ENCODE measurements around the gene MKS1.

Gene MKS1

DNA sequence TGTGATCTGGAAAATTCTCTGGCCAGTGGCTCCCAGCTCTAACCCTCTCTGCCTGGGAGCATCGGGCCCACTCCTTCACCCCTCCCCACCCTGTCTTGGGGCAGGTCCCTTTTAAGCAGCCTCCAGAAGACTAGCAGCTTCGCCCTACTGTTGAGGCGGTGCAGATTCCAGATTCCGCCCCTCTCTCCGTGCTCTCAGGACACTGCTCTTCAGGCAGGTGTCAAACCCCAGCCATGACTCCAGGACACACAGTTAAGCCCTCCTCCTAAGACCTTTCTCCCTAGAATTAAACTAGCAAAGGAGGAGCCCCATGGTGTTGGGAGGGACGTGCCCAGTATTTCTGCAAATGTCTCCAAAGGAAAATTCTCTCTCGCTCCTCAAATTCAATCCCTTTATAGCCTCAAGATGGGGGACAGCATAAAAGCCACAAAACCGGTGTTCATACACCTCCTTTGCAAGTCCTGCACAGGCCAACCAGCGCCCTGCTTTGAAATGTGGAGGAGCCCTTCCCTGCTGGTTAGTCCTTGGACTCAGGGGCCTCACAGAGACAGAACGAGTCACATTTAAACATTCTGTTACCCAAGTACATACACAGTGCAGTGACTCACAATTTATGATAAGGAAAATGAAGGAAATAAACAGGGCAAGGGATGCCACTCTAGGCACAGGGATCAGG lies 26.5 kb upstream of the MKS1 start:
- DNase-seq (ENCODE audit: insufficient read length, low spot score) (no peak), FAIRE-seq (no peak)

DNA sequence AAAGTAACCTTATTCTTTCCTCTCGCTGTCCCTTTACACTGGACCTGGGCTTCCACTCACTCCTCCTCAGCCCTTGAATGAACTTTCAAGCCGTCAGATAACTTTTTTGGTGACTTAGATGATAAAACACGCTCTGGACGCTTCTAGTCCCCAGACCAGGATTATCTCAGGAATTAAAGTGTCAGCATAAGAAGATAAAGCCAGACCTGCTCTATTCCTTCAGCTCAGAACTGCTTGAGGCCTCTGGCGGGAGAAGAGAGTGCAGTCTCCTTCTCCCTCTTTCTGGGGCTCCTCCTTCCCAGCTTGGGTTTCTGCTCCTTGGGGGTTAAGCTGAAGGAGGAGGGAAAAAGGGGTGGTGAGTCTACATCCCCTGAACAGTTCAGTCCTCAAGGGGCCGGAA lies 25.9 kb upstream of the MKS1 start:
- FAIRE-seq (no peak), DNase-seq (ENCODE audit: insufficient read length, low spot score) (no peak)

DNA sequence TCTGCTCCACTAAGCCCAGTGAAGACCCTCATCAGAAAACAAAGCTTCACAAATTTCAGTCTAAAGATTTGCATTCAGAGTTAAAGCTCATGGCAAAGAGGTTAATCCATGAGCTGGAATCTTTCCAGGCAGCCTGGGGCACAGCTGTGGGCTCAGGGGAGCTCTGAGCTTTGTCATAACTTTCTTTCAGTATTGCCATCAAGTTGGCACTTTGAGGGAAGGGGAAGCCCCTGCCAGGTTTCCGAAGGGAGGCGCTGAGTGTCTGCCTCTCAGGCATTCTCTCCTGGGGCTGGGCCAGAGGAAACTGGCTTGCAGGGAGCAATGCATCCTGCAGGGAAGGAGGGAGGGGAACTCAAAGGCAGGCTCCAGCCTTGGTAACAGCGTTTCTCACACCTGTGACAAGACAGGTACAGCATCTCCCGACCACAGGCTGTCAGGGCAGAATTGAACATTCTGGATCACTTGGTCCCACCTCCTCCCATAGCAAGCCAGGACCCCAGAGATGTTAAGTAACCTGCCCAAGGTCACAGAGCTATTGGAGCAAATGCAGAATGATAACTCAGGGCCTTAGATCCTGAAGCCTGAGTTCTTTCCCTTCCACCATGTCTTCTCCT lies 23.2 kb upstream of the MKS1 start:
- FAIRE-seq, result peak; percentile 69
- no peak for DNase-seq (ENCODE audit: insufficient read length, low spot score)

DNA sequence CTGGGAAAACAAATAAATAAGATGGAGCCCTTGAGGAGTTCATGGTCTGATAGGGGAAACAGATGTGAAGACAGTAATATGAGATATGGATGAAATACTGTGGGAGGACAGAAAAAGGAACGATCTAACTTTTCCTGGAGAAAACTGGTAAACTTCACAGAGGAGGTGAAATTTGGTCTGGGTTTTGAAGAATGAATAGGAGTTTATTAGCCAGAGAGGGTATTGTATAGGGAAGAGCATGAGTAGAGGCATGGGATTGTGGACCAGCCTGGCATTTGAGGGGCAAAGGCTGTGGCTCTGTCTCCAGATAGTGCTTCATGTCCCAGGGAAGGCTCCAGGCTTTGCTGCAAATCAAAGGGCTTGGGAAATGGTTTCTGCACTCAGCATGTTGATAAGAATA lies 20.9 kb upstream of the MKS1 start:
- DNase-seq (ENCODE audit: insufficient read length, low spot score) (no peak), FAIRE-seq (no peak)

DNA sequence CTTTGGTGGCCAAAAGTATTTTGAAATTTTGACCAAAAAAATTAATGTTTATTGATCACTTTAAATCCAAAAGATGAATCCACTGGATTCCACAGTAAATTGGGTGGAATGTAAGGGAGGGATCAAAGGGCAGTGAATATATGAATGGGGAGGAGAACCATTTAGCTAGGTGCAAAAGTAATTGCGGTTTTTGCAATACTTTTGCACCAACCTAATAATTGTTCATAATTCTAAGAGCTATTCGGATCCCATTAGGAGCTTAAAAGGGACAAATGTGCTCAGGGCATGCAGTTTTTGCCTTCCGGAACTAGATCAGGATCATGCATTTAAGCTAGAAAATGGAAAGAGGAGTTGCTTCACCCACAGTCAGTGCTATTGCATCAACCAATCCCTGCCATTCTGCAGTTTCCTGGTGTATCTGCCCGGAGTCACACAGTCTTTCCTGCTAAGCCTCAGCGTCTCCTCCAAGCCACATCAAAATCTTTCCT lies 19.1 kb upstream of the MKS1 start, which contains the start of gene LPO:
TSS of gene LPO (plus strand) at position 438 of the 488 bp plus-strand sequence. CDS start 4,396 bp downstream, outside the sequence.
- FAIRE-seq, result no peak

DNA sequence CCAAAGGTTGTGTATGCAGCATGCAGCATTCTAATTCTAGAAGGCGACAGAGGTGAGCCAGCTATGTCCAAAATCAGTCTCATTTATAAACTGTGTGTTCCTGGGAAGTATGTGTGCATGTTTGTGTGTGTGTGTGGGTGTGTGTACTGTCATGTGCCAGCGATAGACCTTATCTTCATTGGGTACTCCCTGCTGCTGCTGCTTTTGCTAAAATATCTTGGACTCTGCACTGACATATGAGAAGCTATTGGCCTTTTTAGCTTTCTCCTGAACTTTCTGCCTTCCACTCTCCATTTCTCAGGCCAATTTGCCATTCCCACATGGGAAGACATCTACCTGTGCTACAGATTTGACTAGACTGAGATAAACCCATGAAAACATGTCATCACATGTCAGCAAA lies 17.3 kb upstream of the MKS1 start:
- no peak for DNase-seq (ENCODE audit: insufficient read length, low spot score)
- FAIRE-seq, result peak; percentile 80

More for the DNA sequence above, 19.1 kb upstream of the MKS1 start, which contains the start of gene LPO:
- no peak for DNase-seq (ENCODE audit: insufficient read length, low spot score)

DNA sequence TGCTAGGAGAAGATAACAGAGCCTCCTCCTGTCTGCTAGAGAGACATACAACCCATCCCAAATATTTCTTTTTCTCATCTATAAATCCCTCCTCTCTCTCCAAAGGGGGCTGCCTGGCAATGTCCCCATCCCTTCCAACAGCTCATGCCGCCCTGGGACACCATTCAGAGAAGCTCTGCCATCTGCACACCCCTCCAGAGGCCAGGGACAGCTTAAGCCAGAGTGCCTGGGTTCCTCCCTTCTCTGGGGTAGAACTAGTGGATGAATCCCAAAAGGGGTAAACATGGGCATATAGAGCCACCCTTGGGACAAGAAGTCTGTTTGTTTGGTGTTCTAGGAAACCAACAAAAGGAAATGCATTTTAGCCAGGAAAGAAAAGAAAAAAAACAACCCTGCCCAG lies 16.8 kb upstream of the MKS1 start:
- DNase-seq (ENCODE audit: insufficient read length, low spot score), result no peak
- no peak for FAIRE-seq

DNA sequence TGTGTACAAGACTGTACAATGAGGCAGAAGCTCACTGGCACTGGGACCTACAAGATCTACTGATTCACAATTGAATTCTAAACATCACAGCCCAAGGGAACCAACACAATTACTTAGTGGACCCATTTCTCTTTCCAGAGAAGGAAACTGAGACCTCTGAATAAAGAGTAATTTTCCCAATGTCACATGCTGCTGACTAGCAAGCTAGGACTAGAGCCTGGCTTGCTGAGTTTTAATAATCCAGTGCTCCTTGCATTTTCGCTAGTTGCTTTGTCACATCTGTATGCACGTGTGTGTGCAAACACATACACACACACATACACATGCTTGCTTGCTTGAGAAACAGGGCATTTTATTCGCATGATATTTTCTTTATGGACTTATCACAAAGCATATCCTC lies 15.5 kb upstream of the MKS1 start:
- no peak for FAIRE-seq
- DNase-seq (ENCODE audit: insufficient read length, low spot score), result no peak

DNA sequence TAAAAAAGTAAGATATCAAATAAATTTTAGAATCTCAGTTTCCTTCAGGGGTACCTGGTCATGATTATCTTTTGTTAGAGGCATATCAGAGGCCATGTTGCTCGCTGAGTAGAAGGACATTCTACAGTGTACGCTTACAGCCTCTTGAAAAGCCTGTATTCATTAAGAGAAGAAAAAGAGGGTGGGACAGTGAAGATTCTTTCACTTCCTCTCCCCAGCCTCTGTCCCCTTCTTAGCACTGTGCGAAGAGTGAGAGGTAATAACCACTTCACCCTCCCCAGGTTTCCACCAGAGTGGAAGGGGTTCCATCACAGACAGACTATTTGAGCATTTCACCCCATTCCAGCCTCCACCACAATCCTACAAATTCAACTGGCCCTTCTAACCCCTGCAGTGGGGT lies 14.5 kb upstream of the MKS1 start:
- DNase-seq (ENCODE audit: insufficient read length, low spot score), result no peak
- no peak for FAIRE-seq

DNA sequence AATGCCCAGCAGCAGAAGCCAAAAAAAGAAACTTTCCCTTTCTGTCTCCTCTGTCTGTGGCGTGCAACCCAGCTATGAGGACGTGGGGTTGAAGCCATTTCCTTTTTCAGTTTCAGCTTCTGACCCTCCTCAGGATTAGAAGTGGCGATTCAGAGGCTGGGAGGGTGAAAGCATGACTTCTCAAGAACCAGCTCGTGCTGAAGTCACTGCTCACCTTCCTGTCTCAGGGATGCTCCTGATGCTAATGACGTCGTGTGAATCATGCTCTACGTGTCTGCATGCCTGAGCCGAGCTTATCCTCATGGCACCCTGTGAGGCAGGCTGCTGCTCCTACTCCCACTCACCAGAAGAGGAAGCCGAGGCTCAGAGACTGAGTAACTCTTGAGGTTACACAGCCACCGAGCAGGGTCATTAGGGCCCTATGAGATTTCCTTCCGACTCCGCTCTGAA lies 13.7 kb upstream of the MKS1 start:
- peak; percentile 87 for FAIRE-seq
- peak; percentile 61 for DNase-seq (ENCODE audit: insufficient read length, low spot score)

DNA sequence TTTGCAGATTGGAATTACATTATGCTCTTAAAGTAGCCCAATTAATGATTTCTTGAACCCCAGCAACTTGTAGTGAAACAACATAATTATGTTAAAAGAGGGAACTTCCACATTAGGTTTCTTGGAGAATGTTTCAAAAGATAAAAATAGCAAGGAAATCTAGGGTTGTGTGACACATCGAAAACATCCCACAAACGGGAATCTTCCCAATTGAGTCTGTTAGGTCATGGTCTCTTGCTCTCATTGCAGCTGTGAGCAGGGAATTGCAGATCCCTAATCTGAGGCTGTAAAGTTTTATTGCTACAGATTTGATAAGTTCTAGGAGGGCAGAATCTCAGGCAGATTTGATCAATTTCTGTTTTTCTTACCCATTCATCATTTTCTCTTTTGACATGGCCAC lies 12.6 kb upstream of the MKS1 start:
- DNase-seq (ENCODE audit: insufficient read length, low spot score), result no peak
- no peak for FAIRE-seq

DNA sequence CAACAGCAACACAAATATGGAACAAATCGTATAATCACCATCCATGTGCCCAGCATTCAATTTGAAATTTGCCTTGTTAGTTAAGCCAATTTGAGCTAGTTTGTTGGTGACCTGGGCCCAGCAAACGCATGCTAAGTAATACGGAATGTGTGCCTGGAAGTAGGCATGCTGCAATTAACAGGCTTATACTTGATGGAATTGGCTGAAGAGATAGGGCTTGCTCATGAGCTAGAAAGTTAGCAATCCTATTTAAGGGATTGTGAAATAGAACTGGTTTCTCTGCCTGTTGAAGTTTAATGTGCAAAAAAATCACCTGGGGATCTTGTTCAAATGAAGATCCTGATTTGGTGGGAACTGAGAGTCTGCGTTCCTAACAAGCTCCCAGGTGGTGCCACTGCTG lies 10.8 kb upstream of the MKS1 start:
- FAIRE-seq, result peak; percentile 23
- no peak for DNase-seq (ENCODE audit: insufficient read length, low spot score)

DNA sequence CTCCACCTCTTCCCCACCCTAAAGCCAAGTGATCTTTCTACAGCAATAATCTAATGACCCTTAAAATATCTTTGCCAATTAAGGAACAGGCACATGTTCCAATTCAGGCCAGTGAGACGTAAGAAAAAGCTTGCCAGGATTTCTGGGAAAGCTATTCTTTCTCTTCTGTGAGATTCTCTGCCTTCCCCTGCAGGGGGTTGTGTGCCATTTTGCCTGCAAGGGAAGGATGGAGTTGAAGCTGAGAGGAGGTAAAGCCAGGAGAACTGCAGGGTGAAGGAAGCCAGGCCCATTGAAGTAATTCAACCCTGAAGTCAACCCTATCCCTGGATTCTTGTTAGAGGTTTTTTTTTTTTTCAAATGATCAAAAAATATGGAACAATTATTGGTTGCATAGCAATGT lies 10.3 kb upstream of the MKS1 start:
- DNase-seq (ENCODE audit: insufficient read length, low spot score) (no peak), FAIRE-seq (no peak)

DNA sequence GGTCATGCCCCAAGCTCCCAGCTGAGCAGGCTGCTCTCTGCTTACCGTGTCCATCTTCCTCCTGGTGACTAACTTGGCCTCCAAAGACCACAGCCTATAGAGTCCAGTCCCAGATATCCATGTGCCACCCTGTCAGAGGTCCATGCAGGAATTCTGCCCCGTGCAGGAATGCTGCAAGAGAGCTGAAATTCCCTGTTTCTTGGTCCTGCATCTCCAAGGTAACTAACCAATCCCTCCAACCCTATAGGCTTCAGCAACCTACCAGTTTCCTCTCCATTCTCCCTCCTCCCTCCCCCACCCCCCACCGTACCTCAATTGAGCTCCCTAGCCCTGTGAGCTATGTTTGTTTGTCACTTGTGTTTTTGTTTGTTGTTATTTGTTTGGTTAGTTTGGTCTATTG lies 9.6 kb upstream of the MKS1 start:
- no peak for FAIRE-seq
- no peak for DNase-seq (ENCODE audit: insufficient read length, low spot score)

DNA sequence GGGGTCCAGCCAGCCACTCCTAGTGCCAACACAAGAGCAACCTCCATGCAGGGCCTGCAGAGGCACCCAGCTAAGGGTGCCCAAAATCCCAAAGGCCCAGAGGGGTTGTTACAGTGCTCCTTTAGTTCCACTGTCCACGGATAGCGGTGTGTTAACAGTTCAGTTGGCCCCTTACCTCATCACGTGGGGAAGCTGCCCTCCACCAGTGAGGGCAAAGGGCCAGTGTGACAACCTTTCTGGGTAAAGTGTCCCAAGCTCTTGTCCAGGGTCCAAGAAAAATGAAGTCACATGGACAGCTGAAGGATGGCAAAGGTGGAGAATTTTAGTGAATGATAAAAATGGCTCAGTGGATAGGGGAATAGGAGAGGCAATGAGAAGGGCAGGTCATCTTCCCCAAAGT lies 8.7 kb upstream of the MKS1 start:
- FAIRE-seq (no peak), DNase-seq (ENCODE audit: insufficient read length, low spot score) (no peak)

DNA sequence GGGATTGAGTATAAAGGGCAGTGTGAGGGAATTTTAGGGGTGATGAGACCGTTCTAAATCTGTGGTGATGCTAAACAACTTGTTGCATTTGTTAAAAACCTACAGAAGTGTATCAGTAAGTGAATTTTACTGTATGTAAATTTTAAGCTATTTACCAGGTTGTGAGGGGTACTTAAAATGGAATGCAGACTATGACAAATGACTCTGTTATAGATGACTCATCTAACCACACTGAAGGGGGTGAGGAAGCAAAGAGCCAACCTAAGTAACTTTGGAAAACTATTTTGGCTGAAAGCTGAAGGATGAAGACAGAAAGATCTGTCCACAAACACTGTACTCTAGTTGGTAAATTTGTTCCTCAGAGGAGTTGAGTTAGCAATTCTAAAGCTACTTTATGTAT lies 5.3 kb upstream of the MKS1 start:
- DNase-seq (ENCODE audit: insufficient read length, low spot score), result peak; percentile 86
- FAIRE-seq, result peak; percentile 82

DNA sequence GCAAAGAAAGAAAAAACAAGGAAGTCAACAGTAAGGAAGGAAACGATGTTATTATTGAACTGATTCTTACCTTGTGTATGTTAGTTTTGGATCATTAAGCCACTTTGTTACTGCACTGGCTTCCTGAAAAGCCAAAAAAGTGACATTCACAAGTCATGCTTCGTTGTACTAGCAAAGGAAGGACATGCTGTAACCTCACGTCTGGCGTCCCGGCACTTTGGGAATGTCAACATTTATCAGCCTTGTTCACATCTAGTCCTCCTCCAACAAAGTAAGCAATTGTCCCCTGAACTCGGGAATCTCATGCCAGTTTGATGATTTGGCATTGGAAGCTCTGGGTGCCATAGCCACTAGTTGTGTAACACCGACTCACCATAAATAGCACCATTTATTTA lies 731 bp upstream of the MKS1 start:
- DNase-seq (ENCODE audit: insufficient read length, low spot score) (no peak), FAIRE-seq (peak; percentile 33)

DNA sequence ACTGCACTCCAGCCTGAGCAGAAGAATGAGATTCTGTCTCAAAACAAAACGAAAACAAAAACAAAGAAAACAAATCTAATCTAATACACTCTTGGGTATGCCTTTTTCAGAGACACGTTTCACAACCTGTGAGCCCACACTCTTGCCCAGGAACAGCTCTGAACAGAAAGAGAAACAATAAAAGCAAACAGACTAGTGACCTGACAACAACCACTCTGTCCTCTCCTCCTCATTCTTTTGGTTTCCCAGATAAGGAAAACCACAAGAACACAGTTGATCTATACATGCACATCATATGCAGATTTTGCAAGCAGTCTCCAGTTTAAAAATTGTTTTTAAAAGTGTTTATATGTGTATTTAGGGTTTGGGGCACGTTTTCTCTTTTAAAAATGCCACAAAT lies 1.3 kb downstream of the MKS1 start:
- no peak for DNase-seq (ENCODE audit: insufficient read length, low spot score)
- no peak for FAIRE-seq

DNA sequence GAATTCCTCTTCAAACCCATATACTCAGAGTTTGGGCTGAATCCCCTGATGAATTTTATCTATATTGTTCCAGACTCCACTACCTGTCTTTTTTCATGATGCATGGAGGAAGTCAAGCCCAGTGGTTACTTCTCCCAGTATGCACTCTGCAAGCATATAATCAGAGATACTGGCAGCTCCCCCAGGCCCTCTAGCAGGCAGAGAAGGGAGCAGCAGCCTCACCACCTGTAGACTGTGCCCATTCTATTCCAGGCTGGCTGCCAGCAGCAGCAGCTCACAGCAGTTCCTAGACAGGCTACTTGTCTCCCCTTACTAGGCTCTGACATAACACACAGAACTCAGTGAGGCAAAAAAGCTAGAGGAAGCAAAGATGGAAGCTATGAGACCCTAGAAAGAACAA lies 3.4 kb downstream of the MKS1 start:
- no peak for FAIRE-seq

DNA sequence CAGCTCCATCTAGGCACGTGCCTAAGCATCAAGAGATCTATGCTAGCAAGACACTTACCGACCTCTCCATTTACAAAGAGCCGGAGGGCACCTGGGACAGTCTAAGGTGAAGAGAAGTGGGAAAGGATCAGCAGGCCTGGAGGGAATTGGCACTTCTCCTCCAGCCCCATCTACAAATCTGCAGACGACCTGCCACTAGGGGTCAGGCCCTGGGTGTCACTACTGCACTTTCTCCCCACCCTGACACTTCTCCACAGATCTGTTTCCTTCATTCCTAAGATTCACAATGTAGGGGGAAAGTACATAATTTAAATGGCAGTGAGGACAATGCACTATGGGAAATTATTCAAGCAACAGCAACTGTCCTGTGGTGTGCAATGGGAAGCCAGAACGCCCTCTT lies 8.1 kb downstream of the MKS1 start:
- DNase-seq (ENCODE audit: insufficient read length, low spot score), result no peak
- no peak for FAIRE-seq

More for the DNA sequence above, 3.4 kb downstream of the MKS1 start:
- no peak for DNase-seq (ENCODE audit: insufficient read length, low spot score)

DNA sequence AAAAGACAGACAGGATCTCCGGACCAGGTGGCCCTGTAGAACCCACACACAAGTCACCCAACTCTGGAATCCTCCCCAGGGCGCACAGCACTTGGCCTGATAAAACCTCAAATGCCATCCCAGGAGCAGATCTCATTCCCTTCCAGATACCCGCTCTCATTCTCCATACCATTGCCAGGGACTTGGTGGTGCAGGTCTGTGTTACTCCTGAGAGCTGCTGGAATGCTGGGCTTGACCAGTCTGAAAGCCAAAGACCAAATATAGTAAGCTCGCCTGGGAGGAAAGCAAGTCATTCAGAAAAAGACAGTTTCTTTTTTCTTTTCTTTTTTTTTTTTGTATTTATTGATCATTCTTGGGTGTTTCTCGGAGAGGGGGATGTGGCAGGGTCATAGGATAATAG lies 10.7 kb downstream of the MKS1 start:
- no peak for DNase-seq (ENCODE audit: insufficient read length, low spot score)
- FAIRE-seq, result no peak

DNA sequence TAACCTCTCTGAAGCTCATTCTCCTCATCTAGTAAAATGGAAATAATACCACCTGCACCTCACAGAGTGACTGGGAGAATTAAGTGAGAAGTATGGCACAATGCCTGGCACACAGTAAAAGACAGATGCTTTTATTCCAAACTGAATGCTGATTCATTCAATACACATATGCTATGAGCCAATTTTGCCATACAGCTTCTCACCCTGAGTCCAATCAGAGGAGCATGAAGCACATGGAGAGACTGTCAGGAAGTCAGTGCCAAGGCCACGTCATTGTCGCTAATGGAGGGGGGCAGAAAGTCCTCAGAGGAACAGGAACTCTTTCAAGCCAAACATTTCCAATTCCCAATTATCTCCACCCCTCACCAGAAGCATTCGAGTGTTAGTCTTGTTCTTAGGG lies 11.6 kb downstream of the MKS1 start:
- FAIRE-seq (no peak), DNase-seq (ENCODE audit: insufficient read length, low spot score) (no peak)
